GM08714 (cell line): ENCODE measurements around the gene DUSP8.
"Not testable (repeated sequence)": the region's sequence is repeated elsewhere in the genome, so short reads cannot be mapped to it uniquely, and the experiment has no call there.

Experiments used
- H3K4me3 ChIP-seq: fragments of 200-500 bp; sonication (Bioruptor generic); 2 replicates; pipeline ENCODE4 v1.5.1; 2014; ENCODE audit warnings: mild to moderate bottlenecking, low read length, inconsistent platforms
- ZNF274 ChIP-seq: IDR thresholded peaks from 2 replicates; pipeline ENCODE4 v1.6.1; 2012; ENCODE audit warnings: mild to moderate bottlenecking, low read depth, low read length

Gene DUSP8, protein sequence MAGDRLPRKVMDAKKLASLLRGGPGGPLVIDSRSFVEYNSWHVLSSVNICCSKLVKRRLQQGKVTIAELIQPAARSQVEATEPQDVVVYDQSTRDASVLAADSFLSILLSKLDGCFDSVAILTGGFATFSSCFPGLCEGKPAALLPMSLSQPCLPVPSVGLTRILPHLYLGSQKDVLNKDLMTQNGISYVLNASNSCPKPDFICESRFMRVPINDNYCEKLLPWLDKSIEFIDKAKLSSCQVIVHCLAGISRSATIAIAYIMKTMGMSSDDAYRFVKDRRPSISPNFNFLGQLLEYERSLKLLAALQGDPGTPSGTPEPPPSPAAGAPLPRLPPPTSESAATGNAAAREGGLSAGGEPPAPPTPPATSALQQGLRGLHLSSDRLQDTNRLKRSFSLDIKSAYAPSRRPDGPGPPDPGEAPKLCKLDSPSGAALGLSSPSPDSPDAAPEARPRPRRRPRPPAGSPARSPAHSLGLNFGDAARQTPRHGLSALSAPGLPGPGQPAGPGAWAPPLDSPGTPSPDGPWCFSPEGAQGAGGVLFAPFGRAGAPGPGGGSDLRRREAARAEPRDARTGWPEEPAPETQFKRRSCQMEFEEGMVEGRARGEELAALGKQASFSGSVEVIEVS

DNA sequence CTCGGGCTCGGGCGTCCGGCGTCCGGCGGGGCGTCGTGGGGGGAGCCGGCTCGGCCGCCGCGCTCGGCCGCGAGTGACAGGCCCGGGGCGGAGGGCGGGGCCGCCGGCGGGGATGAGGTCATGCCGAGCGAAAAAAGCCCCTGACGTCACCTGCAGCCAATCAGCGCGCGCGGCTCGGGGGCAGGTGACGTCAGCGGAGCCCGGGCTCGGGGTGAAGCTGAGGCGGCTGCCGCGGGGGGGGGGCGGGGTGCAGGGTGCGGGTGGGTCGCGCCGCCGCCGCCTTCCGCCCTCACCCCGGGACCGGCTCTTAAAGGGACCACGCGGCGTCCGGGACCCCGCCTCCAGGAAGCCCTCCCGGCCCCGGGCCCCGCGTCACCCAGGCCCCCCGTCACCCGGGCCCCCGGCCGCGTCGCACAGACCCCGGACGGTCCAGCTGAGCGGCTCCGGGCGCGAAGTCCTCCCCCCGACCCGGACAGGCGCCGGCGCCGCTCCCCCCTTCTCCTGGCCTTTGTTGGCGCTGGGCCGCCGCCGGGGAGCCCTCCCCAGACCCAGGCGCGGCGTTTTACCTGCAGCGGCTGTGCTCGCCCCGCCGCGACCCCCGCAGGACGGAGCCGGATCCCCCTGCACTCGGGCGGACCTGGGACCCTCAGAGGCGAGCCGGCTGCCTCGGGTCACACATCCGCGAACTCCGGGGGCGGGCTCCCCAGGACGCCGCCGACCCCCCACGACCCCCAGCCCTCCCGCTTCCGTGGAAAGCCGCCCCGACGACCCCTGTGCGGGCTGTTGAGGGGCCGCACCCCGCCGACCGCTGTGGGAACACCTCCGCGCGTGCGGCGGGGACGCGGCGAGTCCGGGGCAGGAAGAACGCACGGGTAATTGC, at the start of gene DUSP8:
TSS of gene DUSP8 (minus strand) at position 75 of the 880 bp plus-strand sequence. CDS start 6,445 bp downstream, outside the sequence.
- H3K4me3 ChIP-seq, result peak within 1 kb of the TSS; percentile 43; the same call in 1 of the 2 replicates
- no peak for TF ChIP-seq ZNF274

DNA sequence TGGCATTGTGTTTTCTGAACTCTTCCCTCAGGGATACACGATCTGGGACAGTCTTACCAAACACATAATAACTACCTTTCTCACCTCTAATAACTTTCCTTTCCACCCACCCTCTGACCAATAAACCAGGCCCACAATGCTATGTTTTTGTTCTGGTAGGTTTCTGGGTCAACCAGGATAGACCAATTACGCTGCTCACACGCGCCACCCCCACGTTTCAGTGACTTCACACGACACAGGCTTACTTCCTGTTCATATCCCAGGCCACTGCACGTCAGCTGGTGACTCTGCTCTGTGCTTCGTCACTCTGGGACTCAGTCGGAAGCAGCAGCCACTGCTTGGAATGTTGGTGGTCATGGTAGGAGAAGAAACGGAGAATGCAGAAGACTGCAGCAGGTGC, 47.4 kb upstream of the DUSP8 start:
- H3K4me3 ChIP-seq, result no peak overlapping the region
- TF ChIP-seq ZNF274, result no peak

DNA sequence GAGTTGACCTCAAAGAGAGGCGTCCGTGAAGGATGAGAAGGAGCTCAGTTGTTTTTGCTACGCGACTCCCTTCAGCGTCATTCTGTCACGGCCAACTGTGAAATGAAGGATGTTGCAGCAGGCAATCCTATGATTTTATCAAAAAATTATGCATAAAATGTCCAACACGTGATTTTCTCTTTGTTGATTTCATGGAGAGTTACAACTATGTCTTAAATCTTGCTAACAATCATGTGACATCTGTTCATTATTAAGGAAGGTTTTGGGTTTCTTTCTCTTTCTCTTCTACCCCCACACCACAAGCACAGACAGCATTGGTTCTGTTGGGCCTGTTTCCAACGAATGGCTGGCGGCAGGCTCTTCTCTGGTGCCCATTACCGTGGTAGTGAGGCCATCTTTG, 46.2 kb upstream of the DUSP8 start:
- no peak overlapping the region for H3K4me3 ChIP-seq
- no peak for TF ChIP-seq ZNF274

DNA sequence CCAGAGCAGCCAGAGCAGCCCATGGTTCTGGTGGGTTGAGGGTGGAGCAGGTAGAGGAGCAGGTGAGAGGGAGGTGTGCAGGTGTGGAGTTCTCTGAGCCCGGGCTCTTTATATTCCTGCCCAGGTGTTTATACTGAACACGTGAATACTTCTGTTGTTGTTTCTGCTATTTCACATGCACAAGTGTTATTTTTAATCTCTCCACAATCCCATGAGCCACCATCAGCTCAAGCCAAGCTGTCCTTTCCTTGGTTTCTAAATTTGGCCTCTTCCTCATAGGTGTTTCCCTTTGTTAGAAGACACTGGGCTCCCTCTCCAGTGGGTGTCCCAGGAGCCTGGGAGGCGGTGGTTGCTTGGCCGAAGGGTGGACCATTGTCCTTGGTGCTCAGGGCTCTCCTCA, 36.3 kb upstream of the DUSP8 start, which contains the start of gene KRTAP5-3:
TSS of gene KRTAP5-3 (minus strand) at position 101 of the 400 bp plus-strand sequence. CDS start at position 23, 78 bp downstream.
- TF ChIP-seq ZNF274, result no peak

DNA sequence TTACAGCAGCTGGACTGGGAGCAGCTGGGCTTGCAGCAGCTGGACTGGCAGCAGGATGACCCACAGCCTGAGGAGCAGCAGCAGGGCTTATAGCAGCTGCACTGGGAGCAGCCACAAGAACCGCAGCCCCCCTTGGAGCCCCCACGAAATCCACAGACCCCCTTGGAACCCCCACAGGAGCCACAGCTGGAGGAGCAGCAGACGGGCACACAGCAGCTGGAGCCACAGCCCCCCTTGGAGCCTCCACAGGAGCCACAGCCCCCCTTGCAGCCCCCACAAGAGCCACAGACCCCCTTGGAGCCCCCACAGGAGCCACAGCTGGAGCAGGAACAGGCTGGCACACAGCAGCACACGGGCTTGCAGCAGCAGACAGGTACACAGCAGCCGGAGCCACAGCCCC, 35.8 kb upstream of the DUSP8 start:
- not testable (repeated sequence) for H3K4me3 ChIP-seq

More for the DNA sequence above, 36.3 kb upstream of the DUSP8 start, which contains the start of gene KRTAP5-3:
- H3K4me3 ChIP-seq, result no peak within 1 kb of the TSS

DNA sequence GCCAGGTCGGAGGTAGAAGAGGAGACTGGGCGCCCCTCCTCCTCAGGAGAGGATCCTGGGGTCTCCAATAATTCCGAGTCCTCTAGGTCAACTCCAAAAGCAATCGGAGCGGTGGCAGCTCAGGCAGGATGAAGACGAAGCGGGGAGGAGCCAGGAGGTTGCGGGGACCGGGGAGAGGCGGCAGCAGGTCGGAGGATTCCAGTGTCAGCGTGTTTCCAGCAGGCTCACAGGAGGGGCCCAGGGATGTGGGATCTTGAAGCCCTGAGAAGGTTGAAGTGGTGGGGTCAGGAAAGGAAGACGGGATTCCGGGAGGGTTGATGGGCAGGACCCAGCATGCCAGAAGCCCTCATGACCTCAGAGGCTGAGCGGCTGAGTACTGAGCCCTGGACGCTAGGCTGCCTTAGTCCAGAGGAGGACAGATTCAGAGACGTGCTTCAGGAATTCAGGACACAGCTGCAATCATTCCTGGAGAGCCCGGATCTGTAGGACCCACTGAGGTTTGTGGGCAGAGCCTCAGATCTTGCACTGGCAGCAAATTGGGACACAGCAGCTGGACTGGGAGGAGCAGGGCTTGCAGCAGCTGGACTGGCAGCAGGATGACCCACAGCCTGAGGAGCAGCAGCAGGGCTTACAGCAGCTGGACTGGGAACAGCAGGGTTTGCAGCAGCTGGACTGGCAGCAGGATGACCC, 35.2 kb upstream of the DUSP8 start:
- H3K4me3 ChIP-seq, result not testable (repeated sequence)

DNA sequence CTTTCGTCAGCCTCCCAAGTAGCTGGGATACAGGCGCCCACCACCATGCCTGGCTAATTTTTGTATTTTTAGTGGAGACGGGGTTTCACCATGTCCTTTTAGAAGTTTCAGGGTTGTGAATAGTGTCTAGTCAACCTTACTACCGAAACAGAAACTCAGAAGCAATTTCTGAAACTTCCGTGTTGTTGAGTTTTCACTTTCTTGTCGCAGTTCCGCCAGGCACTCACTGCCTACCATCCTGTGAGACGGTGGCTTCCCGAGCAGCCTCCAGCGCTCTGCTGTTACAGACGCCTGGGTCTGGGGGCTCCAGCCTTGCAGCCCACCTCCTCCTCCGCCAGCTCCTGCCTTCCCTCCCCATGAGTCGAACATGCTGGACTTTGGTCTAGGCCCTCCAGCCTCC, 33.9 kb upstream of the DUSP8 start:
- H3K4me3 ChIP-seq, result not testable (repeated sequence)

DNA sequence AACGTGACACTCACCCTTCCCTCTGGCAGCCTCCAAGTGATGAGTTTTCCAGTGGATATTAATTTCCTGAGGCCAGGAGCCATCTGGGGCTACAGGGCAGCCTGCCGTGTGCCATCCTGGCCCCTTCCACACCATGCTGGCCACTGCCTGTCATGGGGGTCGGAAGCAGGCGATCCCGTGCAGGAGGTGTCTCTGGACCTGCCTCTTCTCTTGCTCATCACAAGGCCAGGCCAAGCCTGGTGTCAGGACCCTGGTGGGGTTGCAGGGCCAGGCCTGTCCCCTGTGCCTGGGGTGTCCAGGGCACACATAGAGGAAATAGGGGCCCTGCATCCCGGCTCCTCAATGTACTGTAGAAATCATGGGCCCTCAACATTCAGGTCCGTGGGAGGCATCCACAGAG, 32.6 kb upstream of the DUSP8 start:
- no peak overlapping the region for H3K4me3 ChIP-seq
- no peak for TF ChIP-seq ZNF274

DNA sequence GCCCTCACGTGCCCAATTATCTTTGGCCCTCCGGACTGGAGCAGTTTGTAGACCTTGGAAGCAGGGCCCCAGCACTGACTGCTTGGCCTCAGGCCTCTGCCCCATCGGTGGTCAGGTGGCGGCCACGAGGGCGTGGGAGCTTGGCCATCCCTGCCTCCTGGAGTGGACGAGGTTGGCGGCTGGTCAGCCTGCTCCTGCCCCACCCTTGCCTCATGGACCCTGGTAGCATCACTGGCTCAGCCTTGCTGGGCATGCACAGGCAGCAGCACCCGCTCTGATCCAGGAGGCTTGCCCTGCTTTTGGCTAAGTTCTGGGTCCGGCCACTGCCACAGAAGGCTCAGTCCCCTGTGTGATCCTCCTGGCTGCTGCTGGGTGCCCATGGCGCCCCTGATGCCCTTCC, 32.1 kb upstream of the DUSP8 start:
- no peak for TF ChIP-seq ZNF274
- H3K4me3 ChIP-seq, result no peak overlapping the region

DNA sequence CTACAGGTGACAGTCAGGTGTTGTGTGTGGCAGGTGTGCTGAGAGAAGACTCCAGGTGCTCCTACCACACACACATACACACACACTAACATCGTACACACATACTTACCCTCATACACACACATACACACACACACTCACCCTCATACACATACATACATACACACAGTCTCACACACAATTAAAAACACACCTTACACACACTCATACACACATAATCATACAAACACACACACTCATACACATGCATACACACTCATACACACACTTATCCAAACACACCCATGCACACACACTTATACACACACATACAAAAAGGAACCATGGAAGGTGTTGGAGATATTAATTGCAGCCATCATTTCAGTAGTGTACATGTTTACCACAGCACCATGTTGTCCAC, 31.6 kb upstream of the DUSP8 start:
- H3K4me3 ChIP-seq, result no peak overlapping the region
- TF ChIP-seq ZNF274, result no peak

DNA sequence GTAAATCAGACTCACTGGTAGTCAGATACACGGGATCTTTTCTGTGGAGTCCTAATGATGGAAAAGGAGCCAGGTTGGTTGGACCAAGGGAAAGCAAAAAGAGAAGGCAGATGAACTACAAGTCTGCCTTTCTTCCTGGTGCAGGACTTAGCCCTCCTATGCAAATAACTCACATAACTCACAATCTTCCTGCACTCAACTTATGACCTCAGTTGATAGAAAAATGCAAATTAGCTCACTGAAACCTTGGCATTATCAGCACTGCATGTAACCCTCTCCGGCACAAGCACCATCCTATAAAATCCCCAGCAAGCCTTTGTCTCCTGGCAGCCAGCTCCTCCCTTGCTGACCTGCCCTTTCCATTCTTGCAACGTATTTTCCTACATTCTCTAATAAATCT, 29.6 kb upstream of the DUSP8 start:
- H3K4me3 ChIP-seq, result not testable (repeated sequence)

DNA sequence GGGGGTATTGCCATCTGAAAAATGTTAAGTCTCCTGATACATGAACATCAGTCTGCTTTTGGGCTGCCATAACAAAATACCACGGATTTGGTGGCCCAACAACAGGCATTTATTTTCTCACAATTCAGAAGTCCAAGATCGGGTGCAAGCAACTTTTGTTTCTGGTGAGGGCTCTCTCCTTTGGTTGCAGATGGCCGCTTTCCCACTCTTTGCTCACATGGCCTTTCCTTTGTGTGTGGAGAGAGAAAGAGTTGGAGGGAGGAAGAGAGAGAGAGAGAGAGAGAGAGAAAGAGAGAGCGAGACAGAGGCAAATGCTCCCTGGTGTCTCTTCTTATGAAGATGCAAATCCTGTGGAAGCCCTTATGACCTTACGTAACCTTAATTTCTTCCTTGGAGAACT, 28.6 kb upstream of the DUSP8 start:
- H3K4me3 ChIP-seq, result no peak overlapping the region
- TF ChIP-seq ZNF274, result no peak

DNA sequence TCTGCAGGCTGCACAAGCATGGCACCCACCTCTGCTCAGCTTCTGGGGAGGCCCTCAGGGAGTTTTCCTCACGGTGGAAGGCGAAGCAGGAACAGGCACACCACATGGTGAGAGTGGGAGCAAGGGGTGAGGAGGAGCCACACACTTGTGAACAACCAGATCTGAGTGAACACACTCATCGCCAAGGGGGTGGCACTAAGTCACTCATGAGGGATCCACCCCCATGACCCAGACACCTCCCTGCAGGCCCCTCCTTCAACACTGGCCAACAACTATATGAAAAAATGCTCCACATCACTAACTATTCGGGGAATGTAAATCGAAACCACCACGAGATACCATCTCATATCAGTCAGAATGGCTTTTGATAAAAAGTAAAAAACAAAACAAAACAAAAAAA, 26.7 kb upstream of the DUSP8 start:
- no peak overlapping the region for H3K4me3 ChIP-seq
- no peak for TF ChIP-seq ZNF274

DNA sequence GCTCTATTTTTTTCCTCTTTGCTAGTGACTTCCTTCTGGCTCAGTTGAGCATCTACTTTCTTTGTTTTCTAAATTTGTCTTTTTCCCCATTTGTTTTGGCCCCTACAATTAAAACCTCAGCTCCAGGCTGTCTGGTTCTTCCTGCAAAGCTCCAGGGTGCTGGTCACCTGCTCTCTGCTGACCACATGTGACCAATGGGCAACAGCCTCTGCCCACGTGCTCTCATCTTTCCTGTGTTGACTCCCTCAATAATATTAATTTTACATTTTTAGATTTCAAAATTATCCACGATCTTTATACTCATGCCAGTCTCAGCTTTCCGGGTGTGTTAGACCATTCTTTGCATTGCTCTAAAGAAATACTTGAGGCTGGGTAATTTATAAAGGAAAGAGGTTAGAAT, 26.3 kb upstream of the DUSP8 start:
- not testable (repeated sequence) for H3K4me3 ChIP-seq
